Gastrocnemius medialis (tissue), 4 donors: ENCODE results near the gene RAPGEF2.

Experiments
- POLR2A ChIP-seq, 2 donors: fragments of 450-650 bp; IDR thresholded peaks; one replicate each; pipeline ENCODE4 v1.6.1; 2017; ENCODE audit warnings: antibody characterized with exemption in 2 of 2, mild to moderate bottlenecking in 2 of 2, moderate library complexity in 2 of 2
- TF ChIP-seq, protein P1 (sequence below), 5 experiments: fragments of 450-650 bp in 3 of 5; fragments of 200-600 bp in 2 of 5; sonication (generic) in 2 of 5; IDR thresholded peaks in 4 of 5; conservative IDR thresholded peaks in 1 of 5; 1 replicate in 4 of 5; 2 replicates in 1 of 5; pipeline ENCODE4 v1.5.1; 2016 to 2019; ENCODE audit warnings: antibody characterized with exemption in 5 of 5, mild to moderate bottlenecking in 3 of 5, moderate library complexity in 3 of 5

DNA sequence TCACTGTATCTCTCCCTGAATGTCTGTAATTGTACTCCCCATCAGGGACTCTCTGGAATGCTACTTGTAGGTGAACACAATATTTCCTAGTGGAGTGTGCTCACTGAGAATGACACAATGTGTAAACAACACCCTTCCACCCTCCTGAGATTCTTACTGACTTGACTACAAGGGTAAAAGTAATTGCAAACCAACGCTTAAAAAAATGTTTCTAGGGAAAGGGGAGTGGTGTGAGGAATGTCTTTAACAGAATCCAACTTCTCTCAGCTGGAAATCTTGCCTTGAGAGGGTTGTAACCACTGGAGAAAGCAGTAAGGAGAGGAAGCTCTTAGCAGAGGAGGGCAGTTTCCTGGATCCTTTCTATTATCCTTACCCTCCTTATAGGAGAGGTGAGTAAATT lies 5.1 kb upstream of the RAPGEF2 start:
- no peak for TF ChIP-seq POLR2A (IDR thresholded peaks at IDR 0.05)
- TF ChIP-seq, protein P1, sequence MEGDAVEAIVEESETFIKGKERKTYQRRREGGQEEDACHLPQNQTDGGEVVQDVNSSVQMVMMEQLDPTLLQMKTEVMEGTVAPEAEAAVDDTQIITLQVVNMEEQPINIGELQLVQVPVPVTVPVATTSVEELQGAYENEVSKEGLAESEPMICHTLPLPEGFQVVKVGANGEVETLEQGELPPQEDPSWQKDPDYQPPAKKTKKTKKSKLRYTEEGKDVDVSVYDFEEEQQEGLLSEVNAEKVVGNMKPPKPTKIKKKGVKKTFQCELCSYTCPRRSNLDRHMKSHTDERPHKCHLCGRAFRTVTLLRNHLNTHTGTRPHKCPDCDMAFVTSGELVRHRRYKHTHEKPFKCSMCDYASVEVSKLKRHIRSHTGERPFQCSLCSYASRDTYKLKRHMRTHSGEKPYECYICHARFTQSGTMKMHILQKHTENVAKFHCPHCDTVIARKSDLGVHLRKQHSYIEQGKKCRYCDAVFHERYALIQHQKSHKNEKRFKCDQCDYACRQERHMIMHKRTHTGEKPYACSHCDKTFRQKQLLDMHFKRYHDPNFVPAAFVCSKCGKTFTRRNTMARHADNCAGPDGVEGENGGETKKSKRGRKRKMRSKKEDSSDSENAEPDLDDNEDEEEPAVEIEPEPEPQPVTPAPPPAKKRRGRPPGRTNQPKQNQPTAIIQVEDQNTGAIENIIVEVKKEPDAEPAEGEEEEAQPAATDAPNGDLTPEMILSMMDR (IDR thresholded peaks at IDR 0.05 in 4 of 5, conservative IDR thresholded peaks at IDR 0.05 in 1 of 5), result no peak
